LHCN-M2 (cell line): ENCODE results near the gene ELAVL2. TPM values are rescaled to one million over a fixed set of nuclear protein-coding genes. Genes with fewer than 3 reads are reported as not detected.

Experiments
- DNase-seq: peaks from one replicate; pipeline ENCODE4 v3.0.0-alpha.2; 2012; ENCODE audit warnings: low read depth
- total RNA-seq: library from RNA; depleted of rRNA; stranded (reverse); fragments of >200 nt; gene quantifications from 2 replicates; pipeline ENCODE4 v1.2.3, GENCODE V29; 2014

ELAVL2 gene
- total RNA-seq, 1 experiment from 2014 or later = 7.5 TPM

GRCh38 chr9:23821375-23822181 is 4.5 kb downstream of the ELAVL2 start:
- DNase-seq = peak; percentile 37

- peak; percentile 7 for DNase-seq
Measured at GRCh38 chr9:23820451-23821374, 5.3 kb downstream of the ELAVL2 start.

GRCh38 chr9:23819403-23819802 is 6.6 kb downstream of the ELAVL2 start:
- DNase-seq = no peak

GRCh38 chr9:23814243-23814642 is 11.8 kb downstream of the ELAVL2 start:
- no peak for DNase-seq

- no peak for DNase-seq
Measured at GRCh38 chr9:23812673-23813072, 13.4 kb downstream of the ELAVL2 start.

- DNase-seq = no peak
Measured at GRCh38 chr9:23811633-23812032, 14.4 kb downstream of the ELAVL2 start.

- no peak for DNase-seq
Measured at GRCh38 chr9:23803216-23803615, 22.8 kb downstream of the ELAVL2 start.

- no peak for DNase-seq
Measured at GRCh38 chr9:23801523-23801922, 24.5 kb downstream of the ELAVL2 start.

- DNase-seq = no peak
Measured at GRCh38 chr9:23799521-23799920, 26.5 kb downstream of the ELAVL2 start.

GRCh38 chr9:23798325-23798724 is 27.7 kb downstream of the ELAVL2 start:
- DNase-seq = no peak

GRCh38 chr9:23796209-23796608 is 29.8 kb downstream of the ELAVL2 start:
- DNase-seq = no peak

- DNase-seq = no peak
Measured at GRCh38 chr9:23790351-23791260, 35.4 kb downstream of the ELAVL2 start.

- no peak for DNase-seq
Measured at GRCh38 chr9:23789529-23790254, 36.3 kb downstream of the ELAVL2 start.

GRCh38 chr9:23784962-23785361 is 41.1 kb downstream of the ELAVL2 start:
- no peak for DNase-seq

- DNase-seq = peak; percentile 38
Measured at GRCh38 chr9:23783509-23783908, 42.5 kb downstream of the ELAVL2 start.

GRCh38 chr9:23779220-23779619 is 46.8 kb downstream of the ELAVL2 start:
- DNase-seq = no peak

GRCh38 chr9:23777328-23777727 is 48.7 kb downstream of the ELAVL2 start:
- DNase-seq = no peak

GRCh38 chr9:23775549-23775948 is 50.5 kb downstream of the ELAVL2 start:
- DNase-seq = no peak

- peak; percentile 64 for DNase-seq
Measured at GRCh38 chr9:23774266-23774665, 51.8 kb downstream of the ELAVL2 start.

GRCh38 chr9:23772385-23772783 is 53.7 kb downstream of the ELAVL2 start:
- no peak for DNase-seq
